ENCODE results near the gene SPRED2.

The SPRED2 gene

DNA sequence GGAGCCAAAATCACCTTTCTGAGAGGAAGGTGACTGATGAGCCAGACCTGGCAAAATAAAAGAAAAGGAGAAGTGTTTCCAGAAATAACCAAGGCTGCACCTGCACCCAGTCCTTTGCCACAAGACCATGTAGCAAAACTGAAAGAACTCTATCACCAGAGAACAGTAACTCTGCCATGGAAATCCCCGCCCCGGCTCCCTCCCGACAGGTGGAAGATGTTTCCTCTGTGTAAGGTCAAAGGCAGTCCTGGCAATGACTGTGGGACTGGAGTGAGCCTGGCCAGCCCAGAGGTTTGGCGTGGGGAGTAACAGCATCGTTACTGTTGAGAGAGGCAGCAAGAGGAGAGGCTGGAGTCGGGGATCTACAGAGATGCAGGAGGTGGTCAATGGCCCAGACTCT lies 42.3 kb downstream of the SPRED2 start (continued):
- TF ChIP-seq, protein P1, sequence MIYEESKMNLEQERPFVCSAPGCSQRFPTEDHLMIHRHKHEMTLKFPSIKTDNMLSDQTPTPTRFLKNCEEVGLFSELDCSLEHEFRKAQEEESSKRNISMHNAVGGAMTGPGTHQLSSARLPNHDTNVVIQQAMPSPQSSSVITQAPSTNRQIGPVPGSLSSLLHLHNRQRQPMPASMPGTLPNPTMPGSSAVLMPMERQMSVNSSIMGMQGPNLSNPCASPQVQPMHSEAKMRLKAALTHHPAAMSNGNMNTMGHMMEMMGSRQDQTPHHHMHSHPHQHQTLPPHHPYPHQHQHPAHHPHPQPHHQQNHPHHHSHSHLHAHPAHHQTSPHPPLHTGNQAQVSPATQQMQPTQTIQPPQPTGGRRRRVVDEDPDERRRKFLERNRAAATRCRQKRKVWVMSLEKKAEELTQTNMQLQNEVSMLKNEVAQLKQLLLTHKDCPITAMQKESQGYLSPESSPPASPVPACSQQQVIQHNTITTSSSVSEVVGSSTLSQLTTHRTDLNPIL (CRISPR knock-in tag; IDR thresholded peaks at IDR 0.05; ENCODE audit: low read depth), result no peak
- TF ChIP-seq, protein P2, sequence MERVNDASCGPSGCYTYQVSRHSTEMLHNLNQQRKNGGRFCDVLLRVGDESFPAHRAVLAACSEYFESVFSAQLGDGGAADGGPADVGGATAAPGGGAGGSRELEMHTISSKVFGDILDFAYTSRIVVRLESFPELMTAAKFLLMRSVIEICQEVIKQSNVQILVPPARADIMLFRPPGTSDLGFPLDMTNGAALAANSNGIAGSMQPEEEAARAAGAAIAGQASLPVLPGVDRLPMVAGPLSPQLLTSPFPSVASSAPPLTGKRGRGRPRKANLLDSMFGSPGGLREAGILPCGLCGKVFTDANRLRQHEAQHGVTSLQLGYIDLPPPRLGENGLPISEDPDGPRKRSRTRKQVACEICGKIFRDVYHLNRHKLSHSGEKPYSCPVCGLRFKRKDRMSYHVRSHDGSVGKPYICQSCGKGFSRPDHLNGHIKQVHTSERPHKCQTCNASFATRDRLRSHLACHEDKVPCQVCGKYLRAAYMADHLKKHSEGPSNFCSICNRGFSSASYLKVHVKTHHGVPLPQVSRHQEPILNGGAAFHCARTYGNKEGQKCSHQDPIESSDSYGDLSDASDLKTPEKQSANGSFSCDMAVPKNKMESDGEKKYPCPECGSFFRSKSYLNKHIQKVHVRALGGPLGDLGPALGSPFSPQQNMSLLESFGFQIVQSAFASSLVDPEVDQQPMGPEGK (CRISPR knock-in tag; IDR thresholded peaks at IDR 0.05; ENCODE audit: borderline replicate concordance), result no peak
- no peak for TF ChIP-seq ESRRG (CRISPR knock-in tag; IDR thresholded peaks at IDR 0.05)
- no peak for TF ChIP-seq ZNF8 (CRISPR knock-in tag; IDR thresholded peaks at IDR 0.05)
- no peak for TF ChIP-seq ZFP3 (CRISPR knock-in tag; IDR thresholded peaks at IDR 0.05)
- TF ChIP-seq ARNTL (CRISPR knock-in tag; IDR thresholded peaks at IDR 0.05; ENCODE audit: borderline replicate concordance, low read depth), result no peak
- no peak for TF ChIP-seq ZFP30 (CRISPR knock-in tag; IDR thresholded peaks at IDR 0.05)
- no peak for TF ChIP-seq ZC3H10 (CRISPR knock-in tag; IDR thresholded peaks at IDR 0.05)

DNA sequence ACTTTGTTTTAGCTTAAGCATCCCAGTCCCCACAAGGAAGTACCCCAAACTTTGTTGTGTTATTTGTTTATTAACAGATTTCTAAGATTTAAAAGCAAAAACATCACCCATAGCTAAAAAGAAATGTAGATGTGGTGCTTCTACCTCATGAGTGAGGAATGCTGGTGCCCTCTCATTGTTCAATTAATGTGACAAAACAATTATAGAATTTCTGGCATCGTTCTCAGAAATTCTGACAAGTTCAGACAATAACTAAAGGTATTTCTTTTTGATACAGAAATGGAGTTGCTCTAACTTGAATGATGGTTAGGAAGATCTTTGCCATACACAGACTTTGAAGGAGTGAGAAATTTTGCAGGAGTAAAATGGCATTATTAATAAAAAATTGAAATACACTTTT lies 42.9 kb downstream of the SPRED2 start:
- ATAC-seq, result no peak
- TF ChIP-seq TCF4 (CRISPR knock-in tag; IDR thresholded peaks at IDR 0.05; ENCODE audit: borderline replicate concordance), result no peak
- no peak for TF ChIP-seq BACH2 (CRISPR knock-in tag; IDR thresholded peaks at IDR 0.05; ENCODE audit: borderline replicate concordance)
- TF ChIP-seq ARNTL (CRISPR knock-in tag; IDR thresholded peaks at IDR 0.05; ENCODE audit: borderline replicate concordance, low read depth), result no peak
- no peak for TF ChIP-seq TOX (CRISPR knock-in tag; IDR thresholded peaks at IDR 0.05; ENCODE audit: borderline replicate concordance)
- no peak for TF ChIP-seq ZNF8 (CRISPR knock-in tag; IDR thresholded peaks at IDR 0.05)
- TF ChIP-seq, protein P2 (CRISPR knock-in tag; IDR thresholded peaks at IDR 0.05; ENCODE audit: borderline replicate concordance), result no peak
- no peak for TF ChIP-seq TSHZ2 (CRISPR knock-in tag; IDR thresholded peaks at IDR 0.05)
- TF ChIP-seq RARB (CRISPR knock-in tag; IDR thresholded peaks at IDR 0.05), result no peak

DNA sequence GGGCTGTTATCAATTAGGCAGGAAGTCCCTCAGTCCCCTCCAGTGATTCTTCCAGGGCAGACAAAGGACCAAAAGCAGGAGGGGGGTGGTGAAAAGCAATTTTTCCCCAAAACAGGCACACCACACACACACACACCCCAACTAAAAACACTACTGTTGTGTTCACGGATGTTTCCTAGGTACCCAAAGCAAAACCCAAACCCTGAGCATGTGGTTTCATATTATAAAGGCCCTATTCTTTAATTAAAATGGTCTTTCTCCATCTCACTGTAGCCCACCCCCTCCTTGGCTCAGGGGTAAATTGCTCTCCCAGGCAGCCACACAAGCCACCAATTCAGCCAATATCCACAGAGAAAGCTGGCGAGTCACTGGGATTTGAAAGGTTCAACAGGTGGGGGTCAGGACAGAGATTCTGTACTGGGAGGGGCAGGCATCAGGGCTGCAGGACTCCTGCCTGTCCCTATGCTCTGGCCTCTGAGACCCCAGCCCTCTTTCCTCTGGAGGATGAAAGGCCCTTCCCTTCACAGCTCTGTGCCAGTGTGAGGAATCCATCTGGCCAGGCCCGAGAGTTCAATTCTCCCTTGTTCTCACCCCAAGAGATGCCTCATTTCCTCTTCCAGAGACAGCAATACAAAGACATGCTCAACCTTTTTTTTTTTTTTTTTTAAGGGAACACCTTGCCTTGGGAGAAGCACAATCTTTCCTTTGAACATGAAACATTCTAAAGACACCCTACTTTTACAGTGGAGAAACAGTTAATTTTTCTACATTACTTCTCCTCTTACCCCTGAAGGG lies 43.6 kb downstream of the SPRED2 start:
- TF ChIP-seq ESRRG (CRISPR knock-in tag; IDR thresholded peaks at IDR 0.05) (no peak), ISL1 (CRISPR knock-in tag; IDR thresholded peaks at IDR 0.05) (no peak), SNAI2 (CRISPR knock-in tag; IDR thresholded peaks at IDR 0.05) (no peak), CSDC2 (CRISPR knock-in tag; IDR thresholded peaks at IDR 0.05) (no peak), ZFP3 (CRISPR knock-in tag; IDR thresholded peaks at IDR 0.05) (no peak), ZC3H10 (CRISPR knock-in tag; IDR thresholded peaks at IDR 0.05) (no peak), ZNF70 (CRISPR knock-in tag; IDR thresholded peaks at IDR 0.05) (no peak)
- peak; percentile 41; the same call in 2 of the 3 replicates for ATAC-seq

DNA sequence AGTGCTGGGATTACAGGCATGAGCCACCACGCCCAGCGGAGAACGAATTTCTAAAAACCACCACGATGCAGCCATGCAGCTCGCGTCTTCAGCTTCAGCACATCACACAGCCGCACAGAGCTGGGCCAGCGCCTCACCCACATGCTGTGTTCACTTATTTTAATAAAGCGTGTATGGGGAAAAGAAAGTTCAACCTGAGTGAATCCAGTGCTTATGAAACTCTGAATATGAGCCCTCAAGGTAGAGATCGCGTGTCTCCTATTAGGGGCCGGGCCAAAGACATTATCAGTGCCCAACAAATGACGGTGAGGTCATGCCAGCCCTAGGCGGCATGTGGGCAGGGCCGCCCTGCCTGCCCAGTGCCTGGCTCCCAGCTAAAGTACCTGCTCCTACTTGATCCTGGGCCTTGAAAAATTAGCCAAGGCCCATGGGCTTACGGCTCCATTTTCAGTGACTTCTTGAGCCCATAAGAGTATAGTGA lies 44.3 kb downstream of the SPRED2 start:
- no peak; the same call in 2 of the 3 replicates for ATAC-seq
- TF ChIP-seq POU6F1 (CRISPR knock-in tag; IDR thresholded peaks at IDR 0.05; ENCODE audit: borderline replicate concordance, low read depth), result no peak
- TF ChIP-seq SNAI2 (CRISPR knock-in tag; IDR thresholded peaks at IDR 0.05), result no peak
- no peak for TF ChIP-seq TSHZ2 (CRISPR knock-in tag; IDR thresholded peaks at IDR 0.05)
- TF ChIP-seq RARB (CRISPR knock-in tag; IDR thresholded peaks at IDR 0.05), result no peak
- no peak for TF ChIP-seq ZNF70 (CRISPR knock-in tag; IDR thresholded peaks at IDR 0.05)
- TF ChIP-seq OSR1 (CRISPR knock-in tag; IDR thresholded peaks at IDR 0.05), result no peak
- no peak for TF ChIP-seq PPARA (CRISPR knock-in tag; IDR thresholded peaks at IDR 0.05; ENCODE audit: borderline replicate concordance)
- TF ChIP-seq BACH2 (CRISPR knock-in tag; IDR thresholded peaks at IDR 0.05; ENCODE audit: borderline replicate concordance), result no peak
- no peak for TF ChIP-seq ISL1 (CRISPR knock-in tag; IDR thresholded peaks at IDR 0.05)
- TF ChIP-seq GLIS3 (CRISPR knock-in tag; IDR thresholded peaks at IDR 0.05), result no peak
- TF ChIP-seq ESRRG (CRISPR knock-in tag; IDR thresholded peaks at IDR 0.05), result no peak
- no peak for TF ChIP-seq ZNF565 (CRISPR knock-in tag; conservative IDR thresholded peaks at IDR 0.05; ENCODE audit: low read depth)
- TF ChIP-seq ZFP3 (CRISPR knock-in tag; IDR thresholded peaks at IDR 0.05), result no peak
- TF ChIP-seq ARNTL (CRISPR knock-in tag; IDR thresholded peaks at IDR 0.05; ENCODE audit: borderline replicate concordance, low read depth), result no peak
- no peak for TF ChIP-seq ZNF8 (CRISPR knock-in tag; IDR thresholded peaks at IDR 0.05)

Measured in SK-N-SH treated with all-trans-retinoic acid at 6 μM for 48 hours (cell line).